Ascending aorta (tissue), 2 donors: ENCODE data around the gene DDIT4L. TPM values are rescaled to one million over a fixed set of nuclear protein-coding genes. Genes with fewer than 3 reads are reported as not detected.
"Not testable (repeated sequence)": the region's sequence is repeated elsewhere in the genome, so short reads cannot be mapped to it uniquely, and the experiment has no call there.

Experiments
- DNase-seq, 2 donors: peaks; one replicate each; pipeline ENCODE4 v3.0.0-alpha.2; 2019; ENCODE audit warnings: low spot score in 2 of 2
- H3K27ac ChIP-seq, 2 donors: fragments of 200-600 bp; sonication (generic); one replicate each; pipeline ENCODE4 v1.5.1; 2016 to 2017; ENCODE audit warnings: mild to moderate bottlenecking in 1 of 2
- H3K27me3 ChIP-seq: fragments of 200-600 bp; sonication (generic); one replicate; pipeline ENCODE4 v1.5.1; 2017
- H3K36me3 ChIP-seq, 2 donors: fragments of 200-600 bp; sonication (generic); one replicate each; pipeline ENCODE4 v1.5.1; 2016
- H3K4me1 ChIP-seq, 2 donors: fragments of 200-600 bp; sonication (generic); one replicate each; pipeline ENCODE4 v1.5.1; 2016 to 2017; ENCODE audit warnings: mild to moderate bottlenecking in 1 of 2
- H3K4me3 ChIP-seq, 2 donors: fragments of 200-600 bp; sonication (generic); one replicate each; pipeline ENCODE4 v1.5.1; 2016 to 2017; ENCODE audit warnings: mild to moderate bottlenecking in 1 of 2
- H3K9me3 ChIP-seq, 2 donors: fragments of 200-600 bp; sonication (generic); one replicate each; pipeline ENCODE4 v1.5.1; 2016
- intact Hi-C: fragments of 100-400 bp; cut with DNase I; formaldehyde crosslinking; loops from one replicate; pipeline ENCODE4 v1.15.1; 2023
- total RNA-seq: library from RNA; depleted of rRNA; stranded (reverse); fragments of >200 nt; gene quantifications from one replicate; pipeline ENCODE4 v1.1.0, GENCODE V29; 2016
- TF ChIP-seq, protein P1 (sequence below), 3 experiments: fragments of 200-600 bp in 2 of 3; fragments of 450-650 bp in 1 of 3; sonication (generic) in 2 of 3; IDR thresholded peaks; one replicate each; pipeline ENCODE4 v1.5.1; 2016 to 2019; ENCODE audit warnings: antibody characterized with exemption in 3 of 3, mild to moderate bottlenecking in 1 of 3, moderate library complexity in 1 of 3

DDIT4L gene
- total RNA-seq, 1 donor from 2014 or later, result 4.8 TPM

DNA sequence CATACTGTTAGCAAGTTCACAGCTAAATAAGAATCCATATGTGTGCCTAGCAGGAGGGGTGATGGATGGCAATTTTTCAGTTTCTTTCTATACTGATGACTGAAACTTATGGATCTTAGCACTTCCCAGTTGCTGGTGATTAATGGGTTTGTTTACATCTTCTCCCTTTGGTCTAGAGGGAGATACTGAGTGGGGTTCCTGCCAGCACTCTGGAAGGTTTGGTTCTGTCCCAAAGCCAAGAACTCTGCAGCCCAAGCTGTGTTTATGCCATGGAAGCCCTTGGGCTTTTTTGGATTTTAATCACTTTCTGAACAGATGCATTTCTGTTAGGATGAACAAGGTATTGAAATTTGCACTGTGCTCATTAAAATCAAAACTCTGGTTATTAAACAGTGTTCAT is 43.5 kb downstream of the DDIT4L start:
- TF ChIP-seq, protein P1, sequence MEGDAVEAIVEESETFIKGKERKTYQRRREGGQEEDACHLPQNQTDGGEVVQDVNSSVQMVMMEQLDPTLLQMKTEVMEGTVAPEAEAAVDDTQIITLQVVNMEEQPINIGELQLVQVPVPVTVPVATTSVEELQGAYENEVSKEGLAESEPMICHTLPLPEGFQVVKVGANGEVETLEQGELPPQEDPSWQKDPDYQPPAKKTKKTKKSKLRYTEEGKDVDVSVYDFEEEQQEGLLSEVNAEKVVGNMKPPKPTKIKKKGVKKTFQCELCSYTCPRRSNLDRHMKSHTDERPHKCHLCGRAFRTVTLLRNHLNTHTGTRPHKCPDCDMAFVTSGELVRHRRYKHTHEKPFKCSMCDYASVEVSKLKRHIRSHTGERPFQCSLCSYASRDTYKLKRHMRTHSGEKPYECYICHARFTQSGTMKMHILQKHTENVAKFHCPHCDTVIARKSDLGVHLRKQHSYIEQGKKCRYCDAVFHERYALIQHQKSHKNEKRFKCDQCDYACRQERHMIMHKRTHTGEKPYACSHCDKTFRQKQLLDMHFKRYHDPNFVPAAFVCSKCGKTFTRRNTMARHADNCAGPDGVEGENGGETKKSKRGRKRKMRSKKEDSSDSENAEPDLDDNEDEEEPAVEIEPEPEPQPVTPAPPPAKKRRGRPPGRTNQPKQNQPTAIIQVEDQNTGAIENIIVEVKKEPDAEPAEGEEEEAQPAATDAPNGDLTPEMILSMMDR (IDR thresholded peaks at IDR 0.05), result no peak
- H3K27ac ChIP-seq, result no peak overlapping the region

GRCh38 chr4:100137320-100137719 is 52.9 kb downstream of the DDIT4L start:
- intact Hi-C loops, H3K36me3 ChIP-seq, H3K4me3 ChIP-seq, H3K9me3 ChIP-seq, H3K27ac ChIP-seq, DNase-seq, H3K27me3 ChIP-seq, H3K4me1 ChIP-seq: not testable (repeated sequence)

More for the DNA sequence above, 43.5 kb downstream of the DDIT4L start:
- no peak for DNase-seq
- no peaks in the 10 kb centered on the region for H3K9me3 ChIP-seq
- no peaks in the 10 kb centered on the region for H3K36me3 ChIP-seq
- no peaks in the 10 kb centered on the region for H3K4me1 ChIP-seq
- H3K27me3 ChIP-seq, result no peaks in the 10 kb centered on the region
- H3K4me3 ChIP-seq, result no peak overlapping the region
- intact Hi-C loops, result no loop called here

Other genes starting within 250 kb of the DDIT4L start
- gene DNAJB14, start 243.8 kb downstream of the DDIT4L start, total RNA-seq, result 15.5 TPM
- 22.4 TPM for gene H2AZ1, start 240.2 kb downstream of the DDIT4L start, total RNA-seq